ENCODE results near the gene ADAMTSL2.

ADAMTSL2 gene

GRCh38 chr9:133520121-133520835, 14.2 kb upstream of the ADAMTSL2 start:
- TF ChIP-seq, protein P1, sequence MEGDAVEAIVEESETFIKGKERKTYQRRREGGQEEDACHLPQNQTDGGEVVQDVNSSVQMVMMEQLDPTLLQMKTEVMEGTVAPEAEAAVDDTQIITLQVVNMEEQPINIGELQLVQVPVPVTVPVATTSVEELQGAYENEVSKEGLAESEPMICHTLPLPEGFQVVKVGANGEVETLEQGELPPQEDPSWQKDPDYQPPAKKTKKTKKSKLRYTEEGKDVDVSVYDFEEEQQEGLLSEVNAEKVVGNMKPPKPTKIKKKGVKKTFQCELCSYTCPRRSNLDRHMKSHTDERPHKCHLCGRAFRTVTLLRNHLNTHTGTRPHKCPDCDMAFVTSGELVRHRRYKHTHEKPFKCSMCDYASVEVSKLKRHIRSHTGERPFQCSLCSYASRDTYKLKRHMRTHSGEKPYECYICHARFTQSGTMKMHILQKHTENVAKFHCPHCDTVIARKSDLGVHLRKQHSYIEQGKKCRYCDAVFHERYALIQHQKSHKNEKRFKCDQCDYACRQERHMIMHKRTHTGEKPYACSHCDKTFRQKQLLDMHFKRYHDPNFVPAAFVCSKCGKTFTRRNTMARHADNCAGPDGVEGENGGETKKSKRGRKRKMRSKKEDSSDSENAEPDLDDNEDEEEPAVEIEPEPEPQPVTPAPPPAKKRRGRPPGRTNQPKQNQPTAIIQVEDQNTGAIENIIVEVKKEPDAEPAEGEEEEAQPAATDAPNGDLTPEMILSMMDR (IDR thresholded peaks at IDR 0.05; ENCODE audit: low read depth, low read length): no peak
- H3K4me3 ChIP-seq (ENCODE audit: low read depth, low read length): no peak overlapping the region

- TF ChIP-seq, protein P1 (IDR thresholded peaks at IDR 0.05; ENCODE audit: low read depth, low read length): no peak
- H3K4me3 ChIP-seq (ENCODE audit: low read depth, low read length): no peak overlapping the region
Observed at GRCh38 chr9:133521122-133522072, 13.1 kb upstream of the ADAMTSL2 start.

GRCh38 chr9:133522073-133522910, 12.2 kb upstream of the ADAMTSL2 start:
- H3K4me3 ChIP-seq (ENCODE audit: low read depth, low read length): no peak overlapping the region
- TF ChIP-seq, protein P1 (IDR thresholded peaks at IDR 0.05; ENCODE audit: low read depth, low read length): no peak

DNA sequence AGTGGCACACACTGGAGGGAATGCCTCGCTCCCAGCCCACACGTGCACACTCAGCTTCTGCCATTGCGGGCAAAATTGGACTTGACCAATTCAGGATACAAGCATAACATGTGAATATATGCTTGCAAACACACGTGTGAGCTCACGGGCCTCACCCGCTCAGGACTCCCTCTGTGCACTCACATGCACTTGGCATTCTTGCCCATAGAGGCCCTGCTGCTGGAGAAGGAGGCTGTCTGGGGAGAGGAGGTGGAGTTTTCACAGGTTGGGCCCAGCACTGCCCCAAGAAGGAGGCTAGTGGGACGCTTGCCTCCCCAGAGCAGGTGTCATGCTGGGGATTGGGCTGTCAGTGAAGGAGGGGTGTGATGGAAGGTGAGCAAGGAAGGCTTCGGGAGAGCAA, 11.4 kb upstream of the ADAMTSL2 start:
- TF ChIP-seq, protein P1 (IDR thresholded peaks at IDR 0.05; ENCODE audit: low read depth, low read length): no peak
- no peak overlapping the region for H3K4me3 ChIP-seq (ENCODE audit: low read depth, low read length)

DNA sequence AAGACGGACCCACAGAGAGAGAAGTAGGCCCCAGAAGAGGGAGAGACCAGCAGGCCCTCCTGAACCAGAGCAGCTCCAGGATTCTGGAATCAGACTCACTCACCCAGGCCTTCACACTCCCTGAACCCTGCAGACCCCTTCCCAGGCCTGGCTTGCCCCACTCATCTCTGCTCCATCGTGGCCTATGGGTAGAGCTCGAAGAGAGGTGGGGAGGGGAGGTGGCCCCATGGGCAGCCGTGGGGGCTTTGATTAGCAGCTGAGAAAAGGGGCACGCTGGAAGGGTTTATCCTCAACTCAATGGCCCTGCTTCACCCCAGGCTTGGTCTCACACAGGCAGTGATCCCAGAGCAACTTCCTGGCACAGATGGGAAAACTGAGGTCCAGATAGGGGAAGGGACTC, 10.4 kb upstream of the ADAMTSL2 start:
- TF ChIP-seq, protein P1 (IDR thresholded peaks at IDR 0.05; ENCODE audit: low read depth, low read length): no peak

DNA sequence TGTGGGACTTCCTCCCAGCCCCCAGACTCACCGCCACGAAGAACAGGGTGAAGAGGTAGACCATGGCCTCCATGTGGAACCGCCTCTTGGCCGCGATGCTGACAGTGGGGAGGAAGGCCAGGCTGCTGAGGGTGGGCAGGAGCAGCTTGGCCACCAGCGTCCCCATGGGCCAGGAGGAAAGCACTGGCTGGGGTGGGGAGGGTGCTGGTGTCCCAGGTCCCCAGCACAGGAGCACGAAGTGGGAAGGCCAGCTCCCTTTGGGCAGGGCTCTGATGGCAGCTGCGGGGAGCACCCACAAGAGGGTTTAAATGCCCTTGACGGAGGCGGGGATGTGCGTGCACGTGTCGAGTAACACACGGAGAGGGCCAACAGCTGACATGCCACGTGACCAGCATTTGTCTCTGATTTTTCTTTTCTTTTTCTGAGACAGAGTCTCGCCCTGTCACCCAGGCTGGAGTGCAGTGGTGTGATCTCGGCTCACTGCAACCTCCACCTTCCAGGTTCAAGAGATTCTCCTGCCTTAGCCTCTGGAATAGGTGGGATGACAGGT, 9.8 kb upstream of the ADAMTSL2 start, which contains the start of gene MYMK:
Gene MYMK, minus strand, starts transcription at position 281 of the 550 bp plus-strand sequence. Its CDS starts 115 bp downstream, at position 166.
- H3K4me3 ChIP-seq (ENCODE audit: low read depth, low read length): no peak within 1 kb of the TSS
- TF ChIP-seq, protein P1 (IDR thresholded peaks at IDR 0.05; ENCODE audit: low read depth, low read length): no peak

More for the DNA sequence above, 10.4 kb upstream of the ADAMTSL2 start:
- H3K4me3 ChIP-seq (ENCODE audit: low read depth, low read length): no peak overlapping the region

All from WI38 (cell line).